ENCODE results near the gene ZMYND12. TPM values are rescaled to one million over a fixed set of nuclear protein-coding genes. Genes with fewer than 3 reads are reported as not detected.

Gene ZMYND12
- total and polyA plus RNA-seq, 2 donors (not counting 3 experiments of a cell fraction or from before 2014, with no cell fraction given): 0.33 to 0.40 TPM

DNA sequence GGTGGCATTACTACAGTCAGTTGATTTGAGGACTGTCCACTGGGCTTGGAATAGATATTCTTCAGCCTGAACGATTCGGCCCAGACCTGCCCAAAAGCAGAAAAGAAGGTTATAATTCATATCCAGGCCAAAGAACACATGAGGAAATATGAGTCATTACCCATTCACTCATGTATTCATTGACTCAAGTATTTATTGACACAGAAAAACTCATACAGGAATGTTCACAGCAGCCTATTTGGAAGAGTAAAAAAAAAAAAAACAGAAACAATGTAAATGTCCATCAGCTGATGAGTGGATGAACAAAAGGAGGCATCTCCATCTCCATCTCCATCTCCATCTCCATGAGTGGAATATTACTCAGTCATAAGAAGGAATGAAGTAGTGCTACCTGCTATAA, 15.9 kb downstream of the ZMYND12 start:
- dilution Hi-C loops (cut with MboI; ENCODE audit: extremely low pct_ligation_motif_present, low sequenced_read_pairs): no loop called here
- DNase-seq (ENCODE audit: low read depth, low spot score): peak; percentile 80
- H3K4me2 ChIP-seq (ENCODE audit: insufficient read depth, low read length): no peak overlapping the region

DNA sequence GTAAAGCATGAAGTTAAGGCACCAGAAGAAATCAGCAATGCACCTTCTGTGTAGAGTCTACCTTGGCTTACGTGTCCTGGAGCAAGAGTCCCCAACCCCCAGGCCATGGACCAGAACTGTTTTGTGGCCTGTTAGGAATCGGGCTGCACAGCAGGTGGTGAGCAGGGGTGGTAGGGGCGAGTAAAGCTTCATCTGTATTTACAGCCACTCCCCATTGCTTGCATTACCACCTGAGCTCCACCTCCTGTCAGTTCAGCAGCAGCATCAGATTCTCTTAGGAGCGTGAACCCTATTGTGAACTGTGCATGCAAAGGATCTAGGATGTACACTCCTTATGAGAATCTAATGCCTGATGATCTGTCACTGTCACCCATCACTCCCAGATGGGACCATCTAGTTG, 21.5 kb downstream of the ZMYND12 start:
- Histone ChIP-seq H4K20me1 (replicated peaks; ENCODE audit: control insufficient read depth, extremely low read depth, insufficient read depth, low read length) (no peaks in the 10 kb centered on the region), H3K27ac (ENCODE audit: insufficient read depth, low read depth, low read length) (no peak overlapping the region), H3K9ac (replicated peaks; ENCODE audit: extremely low read depth, insufficient read depth, low read length) (no peak overlapping the region), H3K9me1 (replicated peaks; ENCODE audit: control insufficient read depth, extremely low read depth, insufficient read depth, low read length) (no peaks in the 10 kb centered on the region), H3K36me3 (ENCODE audit: control insufficient read depth in 2 of 2, extremely low read depth in 1 of 2, insufficient read depth in 2 of 2, low read length in 2 of 2) (no peaks in the 10 kb centered on the region), H3K27me3 (ENCODE audit: control insufficient read depth in 2 of 2, insufficient read depth in 2 of 2, low read length in 2 of 2) (no peaks in the 10 kb centered on the region), H3K9me3 (replicated peaks; ENCODE audit: control insufficient read depth, insufficient read depth, low read length) (no peaks in the 10 kb centered on the region), H3K4me2 (ENCODE audit: insufficient read depth, low read length) (no peak overlapping the region), H2AFZ (ENCODE audit: low read depth, low read length) (no peak overlapping the region), H3K4me1 (ENCODE audit: control insufficient read depth, extremely low read depth, insufficient read depth, low read length) (peaks cover 7% of the 10 kb centered on the region), H3K79me2 (ENCODE audit: control insufficient read depth, insufficient read depth, low read length) (no peaks in the 10 kb centered on the region), H3K4me3 (replicated peaks in 1 of 3; ENCODE audit: insufficient read depth in 1 of 3, low read depth in 1 of 3, low read length in 3 of 3) (no peak overlapping the region)
- DNase-seq (ENCODE audit: low read depth, low spot score) (no peak), FAIRE-seq (no peak)
- no peak for TF ChIP-seq POLR2A (IDR thresholded peaks at IDR 0.05; ENCODE audit: low read depth, low read length)
- no peak for TF ChIP-seq POLR2AphosphoS5 (IDR thresholded peaks at IDR 0.05; ENCODE audit: insufficient read depth, low read depth, low read length)
- TF ChIP-seq MYC (IDR thresholded peaks at IDR 0.05; ENCODE audit: low read depth, low read length): no peak
- TF ChIP-seq JUN (IDR thresholded peaks at IDR 0.05; ENCODE audit: borderline replicate concordance, insufficient read depth, insufficient read length, low read depth): no peak
- TF ChIP-seq EZH2 (IDR thresholded peaks at IDR 0.05; ENCODE audit: borderline replicate concordance, low read depth, low read length, severe bottlenecking): no peak
- no peak for TF ChIP-seq GATA2 (IDR thresholded peaks at IDR 0.05; ENCODE audit: insufficient read depth, insufficient read length, low read depth, low read length)
- TF ChIP-seq, protein P1, sequence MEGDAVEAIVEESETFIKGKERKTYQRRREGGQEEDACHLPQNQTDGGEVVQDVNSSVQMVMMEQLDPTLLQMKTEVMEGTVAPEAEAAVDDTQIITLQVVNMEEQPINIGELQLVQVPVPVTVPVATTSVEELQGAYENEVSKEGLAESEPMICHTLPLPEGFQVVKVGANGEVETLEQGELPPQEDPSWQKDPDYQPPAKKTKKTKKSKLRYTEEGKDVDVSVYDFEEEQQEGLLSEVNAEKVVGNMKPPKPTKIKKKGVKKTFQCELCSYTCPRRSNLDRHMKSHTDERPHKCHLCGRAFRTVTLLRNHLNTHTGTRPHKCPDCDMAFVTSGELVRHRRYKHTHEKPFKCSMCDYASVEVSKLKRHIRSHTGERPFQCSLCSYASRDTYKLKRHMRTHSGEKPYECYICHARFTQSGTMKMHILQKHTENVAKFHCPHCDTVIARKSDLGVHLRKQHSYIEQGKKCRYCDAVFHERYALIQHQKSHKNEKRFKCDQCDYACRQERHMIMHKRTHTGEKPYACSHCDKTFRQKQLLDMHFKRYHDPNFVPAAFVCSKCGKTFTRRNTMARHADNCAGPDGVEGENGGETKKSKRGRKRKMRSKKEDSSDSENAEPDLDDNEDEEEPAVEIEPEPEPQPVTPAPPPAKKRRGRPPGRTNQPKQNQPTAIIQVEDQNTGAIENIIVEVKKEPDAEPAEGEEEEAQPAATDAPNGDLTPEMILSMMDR (IDR thresholded peaks at IDR 0.05; ENCODE audit: extremely low read depth in 1 of 2, insufficient read depth in 1 of 2, low read depth in 1 of 2, low read length in 2 of 2): no peak
- TF ChIP-seq, protein P2, sequence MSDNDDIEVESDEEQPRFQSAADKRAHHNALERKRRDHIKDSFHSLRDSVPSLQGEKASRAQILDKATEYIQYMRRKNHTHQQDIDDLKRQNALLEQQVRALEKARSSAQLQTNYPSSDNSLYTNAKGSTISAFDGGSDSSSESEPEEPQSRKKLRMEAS (IDR thresholded peaks at IDR 0.05; ENCODE audit: insufficient read depth, insufficient read length): no peak
- TF ChIP-seq FOS (IDR thresholded peaks at IDR 0.05; ENCODE audit: borderline replicate concordance, insufficient read depth, low read length): no peak
- intact Hi-C loops (cut with micrococcal nuclease): no loop called here
- BruUV-seq (replicated peaks): no TSS peak
- ChIA-PET POLR2A (no interaction called here), CTCF (no interaction called here)
- dilution Hi-C loops (cut with MboI; ENCODE audit: extremely low pct_ligation_motif_present, low sequenced_read_pairs): no loop called here

More for the DNA sequence above, 15.9 kb downstream of the ZMYND12 start:
- CTCF ChIA-PET: interaction anchor here (1.0 to 1.2 kb wide), 2 partner anchors 9 to 11 kb away, joined by 3 to 4 read pairs; no protein-coding TSS in a partner anchor
- Histone ChIP-seq H3K79me2 (ENCODE audit: control insufficient read depth, insufficient read depth, low read length) (no peaks in the 10 kb centered on the region), H3K27me3 (ENCODE audit: control insufficient read depth in 2 of 2, insufficient read depth in 2 of 2, low read length in 2 of 2) (no peaks in the 10 kb centered on the region), H3K9ac (replicated peaks; ENCODE audit: extremely low read depth, insufficient read depth, low read length) (no peak overlapping the region), H3K9me3 (replicated peaks; ENCODE audit: control insufficient read depth, insufficient read depth, low read length) (no peaks in the 10 kb centered on the region), H2AFZ (ENCODE audit: low read depth, low read length) (no peak overlapping the region), H3K4me1 (ENCODE audit: control insufficient read depth, extremely low read depth, insufficient read depth, low read length) (peaks cover 12% of the 10 kb centered on the region), H3K9me1 (replicated peaks; ENCODE audit: control insufficient read depth, extremely low read depth, insufficient read depth, low read length) (no peaks in the 10 kb centered on the region), H3K4me3 (replicated peaks in 1 of 3; ENCODE audit: insufficient read depth in 1 of 3, low read depth in 1 of 3, low read length in 3 of 3) (no peak overlapping the region), H4K20me1 (replicated peaks; ENCODE audit: control insufficient read depth, extremely low read depth, insufficient read depth, low read length) (no peaks in the 10 kb centered on the region), H3K27ac (ENCODE audit: insufficient read depth, low read depth, low read length) (no peak overlapping the region), H3K36me3 (ENCODE audit: control insufficient read depth in 2 of 2, extremely low read depth in 1 of 2, insufficient read depth in 2 of 2, low read length in 2 of 2) (no peaks in the 10 kb centered on the region)
- no TSS peak for BruUV-seq (replicated peaks)
- TF ChIP-seq GATA2 (IDR thresholded peaks at IDR 0.05; ENCODE audit: insufficient read depth, insufficient read length, low read depth, low read length) (no peak), POLR2AphosphoS5 (IDR thresholded peaks at IDR 0.05; ENCODE audit: insufficient read depth, low read depth, low read length) (no peak), FOS (IDR thresholded peaks at IDR 0.05; ENCODE audit: borderline replicate concordance, insufficient read depth, low read length) (peak; percentile 88), MYC (IDR thresholded peaks at IDR 0.05; ENCODE audit: low read depth, low read length) (no peak), JUN (IDR thresholded peaks at IDR 0.05; ENCODE audit: borderline replicate concordance, insufficient read depth, insufficient read length, low read depth) (peak; percentile 88)
- TF ChIP-seq, protein P2 (IDR thresholded peaks at IDR 0.05; ENCODE audit: insufficient read depth, insufficient read length): no peak
- FAIRE-seq: peak; percentile 93
- intact Hi-C loops (cut with micrococcal nuclease): loop anchor here (1.0 to 2.0 kb wide), 2 partner anchors 13 to 17 kb away; partner anchors contain the start of genes PPCS and ZMYND12
- POLR2A ChIA-PET: no interaction called here
